ENCODE results near the gene CCDC88C. TPM values are rescaled to one million over a fixed set of nuclear protein-coding genes. Genes with fewer than 3 reads are reported as not detected.
A peak's percentile ranks its signal among the peaks of the same experiment; 100 is the strongest.

The CCDC88C gene
- total RNA-seq, 2 experiments from 2014 or later: 83.6 to 87.8 TPM

DNA sequence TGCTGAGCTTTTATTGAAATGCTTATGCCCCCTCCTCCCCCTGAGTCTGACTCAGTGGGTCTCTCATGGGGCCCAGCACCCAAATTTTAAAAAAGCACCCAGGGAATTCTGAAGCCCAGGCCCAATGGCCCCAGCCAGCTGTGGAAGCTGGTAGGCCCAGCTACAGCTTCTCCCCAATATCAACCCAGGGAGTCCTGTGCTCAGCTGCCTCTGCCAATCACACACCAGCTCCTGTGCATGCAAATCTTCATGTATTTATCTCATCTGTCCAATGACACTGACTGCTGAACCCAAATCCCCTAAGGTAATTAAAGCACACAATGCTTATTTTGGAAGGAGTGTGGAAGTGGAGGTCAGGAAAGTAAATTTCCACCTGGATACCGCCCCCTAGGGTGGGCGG, 76.3 kb downstream of the CCDC88C start:
- ChIA-PET POLR2A (interaction anchor here (0.6 to 2.4 kb wide), 8 partner anchors 10 to 283 kb away, joined by 3 to 9 read pairs (median 4); no protein-coding TSS in a partner anchor), CTCF (interaction anchor here (0.6 to 5.2 kb wide), 6 partner anchors 9 to 164 kb away, joined by 3 to 27 read pairs (median 3); no protein-coding TSS in a partner anchor)
- DNase-seq: no peak
- peaks cover 18% of the 10 kb centered on the region for H3K36me3 Mint-ChIP-seq (ENCODE audit: low read depth)
- H3K4me3 Mint-ChIP-seq: no peak overlapping the region
- no peaks in the 10 kb centered on the region for H3K27me3 Mint-ChIP-seq
- TF ChIP-seq, protein P1, sequence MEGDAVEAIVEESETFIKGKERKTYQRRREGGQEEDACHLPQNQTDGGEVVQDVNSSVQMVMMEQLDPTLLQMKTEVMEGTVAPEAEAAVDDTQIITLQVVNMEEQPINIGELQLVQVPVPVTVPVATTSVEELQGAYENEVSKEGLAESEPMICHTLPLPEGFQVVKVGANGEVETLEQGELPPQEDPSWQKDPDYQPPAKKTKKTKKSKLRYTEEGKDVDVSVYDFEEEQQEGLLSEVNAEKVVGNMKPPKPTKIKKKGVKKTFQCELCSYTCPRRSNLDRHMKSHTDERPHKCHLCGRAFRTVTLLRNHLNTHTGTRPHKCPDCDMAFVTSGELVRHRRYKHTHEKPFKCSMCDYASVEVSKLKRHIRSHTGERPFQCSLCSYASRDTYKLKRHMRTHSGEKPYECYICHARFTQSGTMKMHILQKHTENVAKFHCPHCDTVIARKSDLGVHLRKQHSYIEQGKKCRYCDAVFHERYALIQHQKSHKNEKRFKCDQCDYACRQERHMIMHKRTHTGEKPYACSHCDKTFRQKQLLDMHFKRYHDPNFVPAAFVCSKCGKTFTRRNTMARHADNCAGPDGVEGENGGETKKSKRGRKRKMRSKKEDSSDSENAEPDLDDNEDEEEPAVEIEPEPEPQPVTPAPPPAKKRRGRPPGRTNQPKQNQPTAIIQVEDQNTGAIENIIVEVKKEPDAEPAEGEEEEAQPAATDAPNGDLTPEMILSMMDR (IDR thresholded peaks at IDR 0.05): no peak
- no peak for ATAC-seq
- intact Hi-C loops (cut with micrococcal nuclease): no loop called here
- H3K4me1 Mint-ChIP-seq (ENCODE audit: low read depth): peaks cover 14% of the 10 kb centered on the region
- H3K27ac Mint-ChIP-seq: no peak overlapping the region
- H3K9me3 Mint-ChIP-seq: no peaks in the 10 kb centered on the region

- Mint-ChIP-seq H3K4me3 (no peak overlapping the region), H3K27me3 (no peaks in the 10 kb centered on the region), H3K4me1 (ENCODE audit: low read depth) (peaks cover 6% of the 10 kb centered on the region), H3K27ac (peak overlapping the region; percentile 17), H3K36me3 (ENCODE audit: low read depth) (peaks cover 26% of the 10 kb centered on the region), H3K9me3 (no peaks in the 10 kb centered on the region)
- TF ChIP-seq, protein P1 (IDR thresholded peaks at IDR 0.05): no peak
- intact Hi-C loops (cut with micrococcal nuclease): no loop called here
- DNase-seq (no peak), ATAC-seq (no peak)
- CTCF ChIA-PET: interaction anchor here (0.7 to 5.2 kb wide), 3 partner anchors 13 to 71 kb away, joined by 4 to 27 read pairs (median 4); no protein-coding TSS in a partner anchor
- POLR2A ChIA-PET: interaction anchor here (0.6 to 2.3 kb wide), 7 partner anchors 9 to 157 kb away, joined by 3 to 9 read pairs (median 3); no protein-coding TSS in a partner anchor
Measured at GRCh38 chr14:91339671-91340369, 77.8 kb downstream of the CCDC88C start.

DNA sequence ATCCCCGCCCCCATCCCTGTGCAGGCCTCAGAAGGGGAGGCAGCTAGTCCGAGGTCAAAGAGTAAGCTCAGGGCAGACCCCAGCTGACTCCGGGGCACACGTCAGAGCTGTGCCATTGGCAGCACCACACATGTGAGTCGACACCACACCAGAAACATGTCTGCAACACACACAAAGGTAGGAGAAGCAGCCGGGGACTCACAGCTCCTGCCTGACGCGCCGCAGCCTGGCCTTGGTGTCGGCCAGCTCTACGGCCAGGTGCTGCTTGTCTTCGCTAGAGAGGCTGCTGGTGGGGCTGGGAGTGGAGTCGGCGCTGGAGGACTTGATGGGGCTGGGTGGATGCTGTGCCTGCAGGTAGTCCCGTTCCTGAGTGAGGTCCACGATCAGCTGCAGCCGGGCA, 78.5 kb downstream of the CCDC88C start:
- Mint-ChIP-seq H3K4me1 (ENCODE audit: low read depth) (peaks cover 6% of the 10 kb centered on the region), H3K27ac (no peak overlapping the region), H3K36me3 (ENCODE audit: low read depth) (peaks cover 24% of the 10 kb centered on the region), H3K27me3 (no peaks in the 10 kb centered on the region), H3K4me3 (no peak overlapping the region), H3K9me3 (no peaks in the 10 kb centered on the region)
- ChIA-PET CTCF (interaction anchor here (1.1 to 5.2 kb wide), 2 partner anchors 15 to 72 kb away, joined by 4 to 27 read pairs; no protein-coding TSS in a partner anchor), POLR2A (interaction anchor here (0.8 to 2.3 kb wide), 6 partner anchors 8 to 94 kb away, joined by 3 to 9 read pairs (median 4); no protein-coding TSS in a partner anchor)
- intact Hi-C loops (cut with micrococcal nuclease): no loop called here
- TF ChIP-seq, protein P1 (IDR thresholded peaks at IDR 0.05): no peak
- no peak for DNase-seq
- ATAC-seq: no peak

DNA sequence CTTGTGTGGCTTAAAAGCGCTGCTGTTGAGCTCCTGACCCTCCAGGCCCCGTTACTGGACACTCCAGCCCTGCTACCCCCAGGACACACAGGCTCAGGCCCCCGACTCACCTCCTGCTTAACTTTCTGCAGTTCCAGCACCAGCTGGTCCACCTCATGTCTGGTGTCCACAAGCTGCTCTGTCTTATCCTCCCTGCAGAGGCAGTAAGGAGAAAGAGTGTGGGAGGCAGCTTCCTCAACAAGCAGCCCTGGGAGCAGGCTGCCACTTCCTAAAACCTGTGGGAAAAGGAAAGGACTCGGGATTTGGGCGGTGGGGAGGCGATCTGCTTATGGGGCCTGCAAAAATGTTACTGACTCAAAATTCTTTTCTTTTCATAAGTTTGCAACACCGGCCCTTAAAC, 79.2 kb downstream of the CCDC88C start:
- ChIA-PET POLR2A (interaction anchor here (1.0 to 2.3 kb wide), 8 partner anchors 8 to 93 kb away, joined by 3 to 9 read pairs (median 4); no protein-coding TSS in a partner anchor), CTCF (interaction anchor here (1.2 to 5.2 kb wide), 2 partner anchors 11 to 14 kb away, joined by 4 to 27 read pairs; no protein-coding TSS in a partner anchor)
- ATAC-seq: no peak
- Mint-ChIP-seq H3K36me3 (ENCODE audit: low read depth) (peaks cover 27% of the 10 kb centered on the region), H3K27ac (no peak overlapping the region), H3K9me3 (no peaks in the 10 kb centered on the region), H3K27me3 (no peaks in the 10 kb centered on the region), H3K4me1 (ENCODE audit: low read depth) (peaks cover 9% of the 10 kb centered on the region), H3K4me3 (no peak overlapping the region)
- DNase-seq: no peak
- TF ChIP-seq, protein P1 (IDR thresholded peaks at IDR 0.05): no peak
- intact Hi-C loops (cut with micrococcal nuclease): no loop called here

Measured in activated CD8-positive, alpha-beta T cell treated with anti-CD3 and anti-CD28 coated beads for 36 hours (primary cell).